HUES48 (cell line): Measurements from ENCODE around the gene ARHGAP44.

Experiments
- H3K27ac ChIP-seq: one replicate; pipeline ENCODE4 v1.7.0; 2013; ENCODE audit warnings: low read depth, low read length, inconsistent platforms
- H3K27me3 ChIP-seq: 2 replicates; pipeline ENCODE4 v1.6.1; 2013; ENCODE audit warnings: mild to moderate bottlenecking, low read length; ENCODE audit not compliant: control insufficient read depth, insufficient read depth
- H3K36me3 ChIP-seq: 2 replicates; pipeline ENCODE4 v1.6.1; 2013; ENCODE audit warnings: low read length; ENCODE audit not compliant: control insufficient read depth, insufficient read depth
- H3K4me1 ChIP-seq: 2 replicates; pipeline ENCODE4 v1.6.1; 2013; ENCODE audit warnings: mild to moderate bottlenecking, low read length; ENCODE audit not compliant: control insufficient read depth, insufficient read depth
- H3K4me3 ChIP-seq: 2 replicates; pipeline ENCODE4 v1.5.1; 2013; ENCODE audit warnings: mild to moderate bottlenecking, low read depth, low read length
- H3K9ac ChIP-seq: 2 replicates; pipeline ENCODE4 v1.6.1; 2013; ENCODE audit warnings: mild to moderate bottlenecking, low read depth, low read length, moderate library complexity
- H3K9me3 ChIP-seq: 2 replicates; pipeline ENCODE4 v1.6.1; 2013; ENCODE audit warnings: low read length; ENCODE audit not compliant: control insufficient read depth, insufficient read depth

ARHGAP44 gene

GRCh38 chr17:13003454-13003851, 214.2 kb downstream of the ARHGAP44 start:
- Histone ChIP-seq H3K4me3 (no peak overlapping the region), H3K36me3 (peaks cover 93% of the 10 kb centered on the region), H3K27me3 (no peaks in the 10 kb centered on the region), H3K4me1 (no peaks in the 10 kb centered on the region), H3K9me3 (no peaks in the 10 kb centered on the region), H3K9ac (no peak overlapping the region), H3K27ac (no peak overlapping the region)

- Histone ChIP-seq H3K4me3 (no peak overlapping the region), H3K27me3 (no peaks in the 10 kb centered on the region), H3K27ac (no peak overlapping the region), H3K36me3 (peaks cover 93% of the 10 kb centered on the region), H3K9ac (no peak overlapping the region), H3K9me3 (no peaks in the 10 kb centered on the region), H3K4me1 (no peaks in the 10 kb centered on the region)
Measured at GRCh38 chr17:13003927-13004326, 214.6 kb downstream of the ARHGAP44 start.

DNA sequence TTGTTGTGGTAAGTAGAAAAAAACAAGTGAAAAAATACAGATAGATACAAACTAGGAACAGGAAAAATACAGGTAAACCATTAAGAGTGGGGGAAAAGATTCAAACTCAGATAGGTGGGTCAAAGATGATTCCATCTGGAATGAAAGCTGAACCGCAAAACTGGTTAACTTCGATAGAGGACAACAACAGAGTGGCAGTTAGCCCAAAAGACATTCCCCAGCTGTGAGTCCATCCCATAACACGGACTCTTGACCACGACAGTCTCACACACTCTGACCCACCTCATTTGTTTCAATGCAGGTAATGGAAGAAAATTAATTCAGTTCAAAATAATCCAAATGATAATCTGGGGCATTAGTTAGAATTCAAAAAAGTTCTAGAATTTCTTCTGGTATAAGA, 215.0 kb downstream of the ARHGAP44 start:
- Histone ChIP-seq H3K9me3 (no peaks in the 10 kb centered on the region), H3K27ac (no peak overlapping the region), H3K4me3 (no peak overlapping the region), H3K27me3 (no peaks in the 10 kb centered on the region), H3K9ac (no peak overlapping the region), H3K4me1 (no peaks in the 10 kb centered on the region), H3K36me3 (peaks cover 93% of the 10 kb centered on the region)

DNA sequence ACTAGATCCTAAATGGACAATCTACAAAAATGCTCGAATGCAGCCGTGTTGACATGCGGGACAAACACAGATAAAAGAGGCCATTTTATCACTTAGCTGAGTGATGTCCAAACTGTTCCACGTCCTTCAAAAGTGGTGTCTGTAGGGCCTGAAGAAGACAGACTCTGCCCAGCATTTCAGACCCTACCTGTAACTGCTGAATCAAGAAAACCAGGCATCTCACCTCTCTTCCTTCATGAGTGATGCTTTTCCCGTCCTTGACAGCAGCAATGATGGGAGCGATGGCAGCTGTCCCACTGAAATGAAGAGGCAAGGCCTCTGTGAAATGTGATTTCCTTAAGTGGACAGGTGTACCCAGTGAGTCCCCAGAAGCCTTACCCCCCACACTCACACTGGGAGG, 216.2 kb downstream of the ARHGAP44 start:
- no peak overlapping the region for H3K4me3 ChIP-seq
- no peak overlapping the region for H3K27ac ChIP-seq
- no peaks in the 10 kb centered on the region for H3K9me3 ChIP-seq
- H3K4me1 ChIP-seq = no peaks in the 10 kb centered on the region
- H3K27me3 ChIP-seq = no peaks in the 10 kb centered on the region
- H3K9ac ChIP-seq = no peak overlapping the region
- peaks cover 94% of the 10 kb centered on the region for H3K36me3 ChIP-seq

DNA sequence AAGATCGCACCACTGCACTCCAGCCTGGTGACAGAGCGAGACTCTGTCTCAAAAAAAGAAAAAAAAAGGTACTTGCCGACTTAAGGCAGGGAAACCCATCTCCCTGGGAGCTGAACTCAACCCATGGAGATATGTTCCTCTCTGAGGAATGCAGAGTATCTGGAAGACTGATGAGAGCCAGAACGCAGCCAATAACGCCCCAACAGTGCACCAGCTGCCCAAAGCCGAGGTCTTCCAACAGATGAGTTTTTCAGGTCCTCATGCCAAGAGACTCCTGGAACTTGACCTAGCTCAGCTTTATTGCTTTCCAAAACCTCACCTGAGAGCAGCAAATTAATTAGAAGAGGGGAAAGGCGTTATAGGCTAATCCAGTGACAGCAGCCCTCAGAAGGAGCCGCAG, 219.2 kb downstream of the ARHGAP44 start:
- H3K9me3 ChIP-seq = no peaks in the 10 kb centered on the region
- no peak overlapping the region for H3K27ac ChIP-seq
- no peaks in the 10 kb centered on the region for H3K27me3 ChIP-seq
- no peak overlapping the region for H3K4me3 ChIP-seq
- H3K36me3 ChIP-seq = peaks cover 97% of the 10 kb centered on the region
- H3K4me1 ChIP-seq = no peaks in the 10 kb centered on the region
- H3K9ac ChIP-seq = no peak overlapping the region

DNA sequence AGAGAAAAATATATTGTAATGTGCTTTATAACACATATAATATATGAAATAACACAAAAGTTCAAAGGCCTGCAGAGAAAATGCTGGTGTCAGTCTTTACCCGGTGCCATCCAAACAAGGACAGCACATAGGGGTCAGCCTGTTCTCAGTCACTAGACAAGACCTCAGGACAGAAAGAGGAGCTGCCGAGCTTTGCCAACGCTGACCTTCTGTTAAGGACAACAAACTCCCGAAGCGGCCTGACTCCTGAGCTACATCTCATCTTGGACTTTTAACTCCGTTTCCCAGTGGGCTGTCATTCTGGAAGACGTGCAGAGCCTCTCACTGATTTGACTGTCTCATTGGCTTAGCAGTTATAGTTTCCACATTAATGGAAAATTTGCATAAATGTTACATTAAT, 221.7 kb downstream of the ARHGAP44 start:
- Histone ChIP-seq H3K4me1 (no peaks in the 10 kb centered on the region), H3K36me3 (peaks cover 97% of the 10 kb centered on the region), H3K9me3 (no peaks in the 10 kb centered on the region), H3K27me3 (no peaks in the 10 kb centered on the region), H3K9ac (no peak overlapping the region), H3K4me3 (no peak overlapping the region), H3K27ac (no peak overlapping the region)

DNA sequence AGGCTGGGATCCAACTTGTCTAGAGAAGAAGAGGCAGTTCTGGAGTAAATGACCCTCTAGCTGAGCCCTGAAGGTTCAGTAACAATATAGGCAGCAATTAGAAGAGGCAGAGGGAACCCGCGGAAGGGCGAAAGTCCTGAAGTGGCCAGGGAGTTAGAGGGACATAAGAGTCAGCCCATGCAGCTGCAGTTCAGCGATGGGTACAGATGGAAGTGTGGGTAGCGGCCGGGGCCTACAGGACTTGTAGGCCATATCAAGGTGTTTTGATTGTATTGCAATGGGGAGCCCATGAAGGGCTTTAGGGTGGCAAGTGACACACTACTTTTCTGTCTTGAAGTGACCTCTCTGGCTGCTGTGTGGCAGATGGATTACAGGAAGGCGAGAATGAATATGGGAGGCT, 225.5 kb downstream of the ARHGAP44 start:
- Histone ChIP-seq H3K4me1 (peaks cover 6% of the 10 kb centered on the region; the same call in 1 of the 2 replicates), H3K4me3 (no peak overlapping the region), H3K27me3 (no peaks in the 10 kb centered on the region), H3K36me3 (peaks cover 70% of the 10 kb centered on the region), H3K27ac (no peak overlapping the region), H3K9me3 (no peaks in the 10 kb centered on the region), H3K9ac (no peak overlapping the region)

DNA sequence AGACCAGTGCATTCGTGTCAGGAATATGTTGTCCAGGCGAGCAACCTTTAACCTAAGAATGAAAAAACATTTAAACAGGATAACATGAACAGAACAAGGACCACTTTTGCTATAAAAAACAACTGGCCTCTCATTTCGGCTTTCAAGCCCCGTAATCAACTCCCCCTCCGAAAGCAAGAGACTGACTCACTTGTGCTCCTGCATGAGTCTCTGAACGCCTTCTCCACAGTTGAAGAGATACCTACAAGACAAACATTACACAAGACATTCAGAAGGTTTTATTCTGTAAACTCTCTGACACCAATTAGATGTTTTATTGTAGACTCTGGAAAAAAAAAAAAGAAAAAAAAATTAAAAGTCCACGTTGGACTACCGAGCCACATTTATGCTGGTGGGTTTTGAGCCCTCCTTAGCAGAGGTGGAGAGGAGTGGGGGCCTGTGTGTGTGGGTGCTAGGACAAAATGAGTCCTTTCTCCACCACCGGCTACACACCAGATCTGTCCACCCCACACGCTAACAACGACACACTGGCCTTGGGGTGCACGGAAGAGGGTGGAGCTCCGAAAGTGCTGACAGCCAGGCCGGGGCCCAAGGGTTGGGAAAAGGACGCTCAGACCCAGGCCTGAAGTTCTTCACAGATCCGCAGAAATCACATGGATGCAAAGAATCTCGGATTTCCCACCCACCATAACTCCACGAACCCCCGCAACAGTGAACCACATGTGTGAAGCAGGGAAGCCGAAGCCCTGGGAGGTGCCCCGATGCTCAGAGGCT, 227.8 kb downstream of the ARHGAP44 start:
- H3K36me3 ChIP-seq = peaks cover 48% of the 10 kb centered on the region
- peak overlapping the region; percentile 94 for H3K27ac ChIP-seq
- peak overlapping the region; percentile 95 for H3K4me3 ChIP-seq
- peak overlapping the region; percentile 78 for H3K9ac ChIP-seq
- H3K9me3 ChIP-seq = no peaks in the 10 kb centered on the region
- H3K4me1 ChIP-seq = peaks cover 6% of the 10 kb centered on the region; the same call in 1 of the 2 replicates
- no peaks in the 10 kb centered on the region for H3K27me3 ChIP-seq

DNA sequence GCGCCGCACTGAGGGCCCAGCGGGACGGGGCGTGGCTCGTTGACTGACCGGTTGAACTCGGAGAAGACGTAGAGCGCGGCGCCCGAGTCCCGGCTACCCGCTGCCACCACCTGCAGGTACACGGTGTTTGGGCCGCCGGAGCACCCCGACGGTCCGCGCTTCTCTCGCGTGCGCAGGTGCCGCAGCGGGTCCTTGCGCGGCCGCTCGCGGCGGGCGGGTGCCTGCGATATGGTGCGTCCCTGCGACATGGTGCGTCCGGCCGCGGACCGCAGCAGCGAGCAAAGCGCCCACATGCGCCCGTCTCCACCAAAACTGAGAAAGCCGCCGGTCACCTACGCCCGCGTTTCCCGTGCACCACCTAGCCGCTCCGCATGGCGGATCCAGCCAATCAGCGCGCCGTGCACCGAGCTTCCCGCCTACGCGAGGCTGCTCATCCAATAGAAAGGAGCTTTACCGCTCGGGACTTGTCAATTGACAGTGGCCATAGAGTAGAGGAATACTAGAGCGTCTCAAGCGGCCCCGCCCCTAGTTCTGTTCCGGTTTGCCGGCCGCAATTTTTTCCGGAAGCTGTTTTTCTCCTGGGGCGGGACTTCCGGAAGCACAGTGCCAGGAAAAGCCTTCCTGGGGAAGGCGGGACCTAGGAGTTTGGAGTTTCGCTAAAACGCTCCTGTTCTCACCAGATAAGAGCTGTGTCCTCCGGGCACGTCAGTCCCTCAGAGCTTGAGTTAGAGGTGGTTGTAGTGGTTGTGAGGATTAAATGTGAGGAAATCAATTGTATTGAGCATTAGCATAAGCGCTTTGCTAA, 228.6 kb downstream of the ARHGAP44 start, which contains the start of gene ELAC2:
Gene ELAC2 (minus strand): TSS at position 373 of the 805 bp plus-strand sequence. CDS start 80 bp downstream, at position 293.
- H3K9me3 ChIP-seq = no peaks in the 10 kb centered on the region
- no peaks in the 10 kb centered on the region for H3K27me3 ChIP-seq
- peaks cover 6% of the 10 kb centered on the region; the same call in 1 of the 2 replicates for H3K4me1 ChIP-seq
- peak within 1 kb of the TSS; percentile 78 for H3K9ac ChIP-seq
- H3K4me3 ChIP-seq = peak within 1 kb of the TSS; percentile 95
- peak within 1 kb of the TSS; percentile 94 for H3K27ac ChIP-seq
- peaks cover 40% of the 10 kb centered on the region for H3K36me3 ChIP-seq

- Histone ChIP-seq H3K27me3 (no peaks in the 10 kb centered on the region), H3K27ac (peak overlapping the region; percentile 33), H3K4me1 (peaks cover 4% of the 10 kb centered on the region; the same call in 1 of the 2 replicates), H3K9me3 (no peaks in the 10 kb centered on the region), H3K9ac (no peak overlapping the region), H3K4me3 (no peak overlapping the region), H3K36me3 (no peaks in the 10 kb centered on the region)
Measured at GRCh38 chr17:13024016-13024415, 234.7 kb downstream of the ARHGAP44 start.
